Stimulated activated CD8-positive, alpha-beta memory T cell treated with anti-CD3 and anti-CD28 coated beads, Interleukin-7, amount 100 ng/mL, for 48 hours (primary cell): ENCODE data around the gene ZNF714.
"Not testable (repeated sequence)": the region's sequence is repeated elsewhere in the genome, so short reads cannot be mapped to it uniquely, and the experiment has no call there.

Experiments used
- DNase-seq, 2 donors: peaks; one replicate each; pipeline ENCODE4 v3.0.0-alpha.2; 2020; ENCODE audit warnings: low read depth in 1 of 2; ENCODE audit errors: extremely low read depth in 1 of 2

ZNF714 gene

DNA sequence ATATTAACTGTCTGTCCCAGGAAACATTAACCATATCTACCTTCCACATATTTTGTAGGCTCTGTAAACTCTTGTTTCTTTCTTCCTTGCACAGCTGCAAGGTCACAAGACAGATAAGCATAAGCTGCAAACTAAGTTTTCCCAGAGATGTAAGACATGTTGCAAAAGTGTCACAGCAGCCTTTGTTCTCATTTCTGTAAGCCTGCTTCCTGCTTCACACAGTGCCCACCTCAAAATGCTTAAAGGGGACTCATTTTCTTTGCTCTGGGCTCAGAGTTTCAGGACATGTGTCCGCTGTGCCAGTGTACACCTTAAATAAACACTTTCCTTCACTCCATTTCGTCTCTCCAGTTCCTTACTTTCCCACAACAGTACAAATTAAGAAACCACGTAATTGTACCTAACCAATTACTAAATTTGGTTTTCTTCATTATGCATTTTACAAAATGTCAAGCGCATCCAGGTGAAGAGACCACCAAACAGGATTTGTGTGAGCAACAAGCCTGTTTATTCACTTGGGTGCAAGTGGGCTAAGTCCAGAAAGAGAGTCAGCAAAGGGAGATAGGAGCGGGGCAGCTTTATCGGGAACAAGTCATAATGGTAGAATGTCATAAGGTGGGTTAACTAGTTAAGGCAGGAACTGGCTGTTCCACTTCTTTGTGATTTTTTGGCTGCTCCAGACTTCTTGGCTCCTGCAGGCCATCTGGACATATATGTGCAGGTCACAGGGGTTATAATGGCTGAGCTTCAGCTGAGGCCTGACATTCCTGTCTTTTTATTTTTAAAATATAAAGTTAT lies 47.1 kb downstream of the ZNF714 start:
- DNase-seq: no peak

DNA sequence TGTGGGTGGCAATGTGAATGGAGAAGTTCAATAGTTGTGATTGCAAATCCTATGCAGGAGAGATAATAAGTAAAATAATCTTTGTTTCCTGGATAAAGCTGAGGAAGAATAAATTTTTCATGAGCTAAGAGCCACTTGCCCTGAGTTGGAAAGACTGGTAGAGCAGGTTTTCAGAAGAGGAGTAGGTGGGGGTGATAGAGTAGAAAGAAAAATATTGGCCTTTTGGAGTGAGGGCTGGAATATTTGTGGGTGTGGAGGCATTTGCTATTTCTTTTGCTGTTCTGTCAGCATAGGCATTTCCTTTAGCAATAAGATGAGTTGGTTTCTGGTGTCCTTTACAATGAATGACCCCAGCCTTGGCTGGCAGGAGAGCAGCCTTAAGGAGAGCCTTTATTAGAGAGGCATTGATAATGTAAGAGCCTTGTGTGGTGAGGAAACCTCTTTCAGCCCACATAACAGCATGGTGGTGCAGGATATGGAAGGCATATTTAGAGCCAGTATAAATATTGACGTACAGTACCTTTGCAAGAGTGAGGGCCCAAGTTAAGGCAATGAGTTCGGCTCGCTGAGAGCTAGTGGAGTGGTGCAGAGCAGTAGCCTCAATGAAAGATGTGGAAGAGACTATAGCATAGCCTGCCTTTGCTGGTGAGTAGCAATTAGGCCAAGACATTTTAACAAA lies 48.2 kb downstream of the ZNF714 start:
- DNase-seq: no peak

DNA sequence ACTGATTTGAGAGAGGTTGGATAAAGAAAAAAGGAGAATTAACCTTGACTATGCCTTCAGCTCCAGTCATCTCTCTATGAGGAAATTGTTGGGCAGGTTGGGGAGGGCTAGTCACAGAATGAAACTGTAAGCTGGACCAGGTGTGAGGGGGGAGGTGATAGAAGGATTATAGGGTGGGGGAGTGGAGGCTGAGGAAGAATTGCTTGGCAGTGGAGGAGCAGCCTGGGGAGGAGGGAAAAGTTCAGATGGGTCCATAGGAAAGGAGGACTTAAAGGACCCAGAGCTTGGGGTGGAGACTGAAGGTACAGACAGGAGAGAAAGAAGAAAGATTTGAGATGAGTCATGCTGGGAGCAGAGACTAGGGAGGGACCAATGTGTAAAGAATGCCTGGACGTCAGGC lies 51.6 kb downstream of the ZNF714 start:
- no peak for DNase-seq

DNA sequence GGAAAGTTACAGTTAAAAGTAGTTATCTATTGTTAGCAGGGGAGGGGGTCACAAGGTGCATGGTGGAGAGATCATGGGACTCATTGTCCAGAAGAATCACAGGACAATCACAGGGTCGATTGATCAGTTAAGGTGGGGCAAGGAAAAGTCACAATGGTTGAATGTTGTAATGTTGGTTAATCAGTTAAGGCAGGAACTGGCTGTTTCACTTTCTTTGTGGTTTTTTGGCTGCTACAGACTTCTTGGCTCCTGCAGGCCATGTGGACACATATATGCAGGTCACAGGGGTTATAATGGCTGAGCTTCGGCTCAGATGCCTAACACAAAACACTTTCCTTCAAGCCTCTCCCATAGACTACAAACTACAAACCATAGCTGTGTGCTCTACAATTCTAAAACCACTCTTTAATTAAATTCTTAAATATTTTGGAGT lies 52.9 kb downstream of the ZNF714 start:
- DNase-seq: no peak

DNA sequence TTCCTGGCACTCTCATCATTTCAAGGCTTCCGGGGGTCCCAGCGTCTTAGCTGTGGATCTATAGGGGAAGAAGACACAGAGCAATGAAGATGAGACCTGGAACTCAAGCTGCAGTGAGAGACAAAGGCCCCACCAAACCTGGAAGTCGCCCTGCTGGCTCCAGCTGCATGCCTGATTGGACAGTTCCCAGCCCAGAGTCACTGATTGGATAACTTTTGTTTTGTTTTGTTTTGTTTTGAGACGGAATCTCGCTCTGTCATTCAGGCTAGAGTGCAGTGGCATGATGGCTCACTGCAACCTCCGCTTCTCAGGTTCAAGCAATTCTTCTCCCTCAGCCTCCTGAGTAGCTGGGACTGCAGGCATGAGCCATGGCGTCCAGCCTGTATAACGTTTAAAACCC lies 53.4 kb downstream of the ZNF714 start:
- DNase-seq: no peak

DNA sequence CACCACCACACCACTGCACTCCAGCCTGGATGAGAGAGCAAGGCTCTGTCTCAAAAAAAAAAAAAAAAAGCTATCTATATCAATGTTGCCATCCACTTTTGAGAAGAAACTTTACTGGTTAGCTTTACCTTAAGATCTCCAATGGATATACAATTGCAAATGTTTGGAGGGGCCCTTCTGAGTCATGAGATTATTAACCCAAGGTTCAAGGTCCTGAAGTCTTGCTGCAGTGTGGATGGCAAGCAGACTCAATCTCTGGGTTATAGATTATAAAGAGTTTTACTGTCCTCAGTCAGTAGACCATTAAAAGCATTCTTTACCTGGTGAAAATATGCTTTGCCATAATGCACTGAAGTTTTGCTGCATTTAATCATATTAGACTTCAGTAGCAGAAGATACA lies 56.1 kb downstream of the ZNF714 start:
- DNase-seq: no peak

DNA sequence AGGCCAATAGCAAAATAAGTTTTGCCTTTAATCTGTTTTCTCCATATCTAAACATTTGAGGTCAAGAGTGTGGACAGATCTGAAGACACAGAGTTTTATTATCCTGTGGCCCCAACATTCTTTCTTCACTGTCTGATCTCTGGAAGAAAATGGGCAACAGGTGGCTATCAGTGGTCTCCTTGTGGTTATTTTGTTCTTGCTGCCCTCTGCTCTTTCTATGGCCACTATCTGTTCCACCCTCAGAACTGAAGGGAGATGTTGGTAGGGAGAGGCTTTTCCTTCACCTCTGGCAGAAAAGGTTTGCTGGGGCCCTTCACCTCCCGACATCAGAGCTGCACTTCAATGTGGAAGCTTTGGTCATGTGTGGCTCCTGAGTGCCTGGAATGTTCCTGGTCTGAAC lies 59.0 kb downstream of the ZNF714 start:
- not testable (repeated sequence) for DNase-seq

DNA sequence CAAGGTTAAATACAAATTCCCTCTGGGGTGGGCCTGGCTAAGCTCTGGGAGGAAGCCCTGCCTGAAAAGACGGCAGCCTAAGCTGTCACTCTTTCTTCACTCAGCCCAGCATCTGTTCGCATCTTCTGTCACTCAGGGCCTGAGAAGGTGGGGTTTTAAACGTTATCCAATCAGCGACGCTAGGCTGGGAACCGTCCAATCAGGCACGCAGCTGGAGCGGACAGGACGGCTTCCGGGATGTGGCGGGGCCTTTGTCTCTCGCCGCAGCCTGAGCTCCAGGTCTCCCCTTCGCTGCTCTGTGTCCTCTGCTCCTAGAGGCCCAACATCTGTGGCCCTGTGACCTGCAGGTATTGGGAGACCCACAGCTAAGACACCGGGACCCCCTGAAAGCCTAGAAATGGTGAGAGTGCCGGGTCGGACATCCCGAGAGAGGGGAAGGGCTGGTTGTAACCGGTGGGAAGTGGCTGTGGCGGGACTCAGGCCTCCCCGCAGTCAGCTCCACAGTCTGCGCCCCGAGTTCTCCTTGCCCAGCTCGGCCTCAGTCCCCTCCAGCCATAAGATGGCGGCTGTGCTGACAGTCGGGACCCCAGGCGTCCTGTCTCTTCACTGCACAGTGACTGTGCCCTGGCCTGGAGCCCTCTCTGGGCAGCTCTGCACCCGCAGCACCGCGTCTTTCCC lies 59.9 kb downstream of the ZNF714 start, which contains the start of gene ZNF431:
Gene ZNF431 (plus strand): TSS at position 254 of the 678 bp plus-strand sequence. CDS start 144 bp downstream, at position 398.
- DNase-seq: peak; percentile 70 to 86

DNA sequence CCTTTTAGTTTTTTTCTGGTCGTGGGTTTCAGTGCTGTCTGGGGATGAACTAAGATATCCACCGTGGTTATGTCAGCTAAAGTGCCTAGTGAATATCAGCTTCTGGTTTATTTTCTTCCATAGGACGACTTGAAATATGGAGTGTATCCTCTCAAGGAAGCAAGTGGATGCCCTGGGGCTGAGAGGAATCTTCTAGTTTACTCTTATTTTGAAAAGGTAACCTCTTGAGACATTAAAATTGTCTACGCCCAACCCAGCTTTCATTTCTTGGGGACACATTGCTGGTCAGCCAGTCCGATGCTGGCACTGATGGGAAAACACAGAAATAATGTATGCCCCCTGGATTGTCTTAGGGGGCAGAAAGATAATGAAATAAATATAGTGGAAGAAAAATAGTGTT lies 61.4 kb downstream of the ZNF714 start:
- no peak for DNase-seq

DNA sequence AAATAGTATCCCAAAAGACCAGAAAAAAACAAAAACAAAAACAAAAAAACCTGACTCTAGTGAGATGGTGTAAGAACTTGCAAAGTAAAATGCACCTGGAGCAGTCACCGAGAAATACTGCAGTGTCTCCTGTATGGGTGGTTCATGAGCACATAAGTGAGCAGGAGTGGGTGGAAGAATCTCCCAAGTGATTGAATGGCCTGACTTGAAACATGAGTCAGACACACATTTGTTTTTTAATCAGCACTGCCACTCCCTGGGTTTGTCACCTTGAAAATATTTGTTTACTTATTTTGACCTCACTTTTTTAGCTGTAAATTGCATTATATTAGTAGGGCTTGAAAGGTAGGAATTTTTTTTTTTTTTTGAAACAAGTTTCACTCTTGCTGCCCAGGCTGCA lies 61.9 kb downstream of the ZNF714 start:
- DNase-seq: no peak

DNA sequence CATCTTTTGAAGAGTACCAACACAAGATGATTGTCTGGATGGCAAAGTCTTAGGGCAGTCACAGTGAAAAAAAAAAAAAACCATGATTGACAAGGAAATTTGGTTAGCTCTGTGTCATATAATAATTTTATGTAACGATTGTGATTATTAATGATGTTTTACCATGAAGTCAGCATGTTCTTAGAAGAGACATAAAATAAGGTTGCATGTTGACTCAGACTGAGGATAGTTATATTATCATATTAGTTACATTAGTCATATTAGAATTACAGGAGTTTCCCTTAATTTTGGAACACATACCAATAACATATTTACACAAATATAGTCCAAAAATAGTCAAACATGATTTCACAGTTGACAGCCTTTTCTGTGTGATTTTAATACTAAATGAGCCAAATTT lies 65.5 kb downstream of the ZNF714 start:
- no peak for DNase-seq

DNA sequence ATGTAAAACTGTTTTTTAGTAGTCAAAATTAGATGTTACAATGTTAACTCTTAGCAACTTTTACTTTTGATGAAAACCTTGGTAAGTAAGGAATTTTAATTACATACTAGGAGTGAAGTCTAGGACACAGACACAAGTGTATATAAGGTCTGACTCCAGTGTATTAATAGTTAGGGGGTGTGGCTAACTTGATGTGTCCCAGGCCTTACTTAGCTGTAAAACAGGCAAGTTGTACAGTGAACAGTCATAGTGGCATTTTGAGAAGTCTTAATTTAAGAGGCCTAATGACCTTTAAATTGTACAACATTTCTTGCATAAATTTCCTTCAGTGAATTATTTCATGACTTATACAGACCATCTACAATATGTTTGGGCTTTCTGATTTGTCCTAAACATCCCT lies 66.7 kb downstream of the ZNF714 start:
- no peak for DNase-seq

DNA sequence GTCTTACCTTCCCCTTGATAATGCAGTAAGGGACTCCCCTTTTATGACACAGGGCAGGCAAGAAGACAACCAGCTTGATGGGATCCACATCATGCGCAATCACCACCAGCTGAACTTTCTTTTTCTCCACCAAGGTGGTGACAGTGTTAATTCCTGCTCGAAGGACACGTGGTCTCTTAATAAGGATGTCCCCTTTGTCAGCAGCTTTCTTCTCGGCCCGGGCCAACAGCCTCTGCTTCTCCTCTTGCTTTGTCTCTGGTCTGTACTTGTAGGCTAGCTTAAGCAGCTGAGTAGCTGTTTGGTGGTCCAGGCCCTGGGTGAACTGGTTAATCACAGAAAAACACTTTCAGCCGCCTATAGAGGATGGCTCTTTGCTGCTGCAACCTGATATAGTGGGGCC lies 67.9 kb downstream of the ZNF714 start:
- DNase-seq: no peak

DNA sequence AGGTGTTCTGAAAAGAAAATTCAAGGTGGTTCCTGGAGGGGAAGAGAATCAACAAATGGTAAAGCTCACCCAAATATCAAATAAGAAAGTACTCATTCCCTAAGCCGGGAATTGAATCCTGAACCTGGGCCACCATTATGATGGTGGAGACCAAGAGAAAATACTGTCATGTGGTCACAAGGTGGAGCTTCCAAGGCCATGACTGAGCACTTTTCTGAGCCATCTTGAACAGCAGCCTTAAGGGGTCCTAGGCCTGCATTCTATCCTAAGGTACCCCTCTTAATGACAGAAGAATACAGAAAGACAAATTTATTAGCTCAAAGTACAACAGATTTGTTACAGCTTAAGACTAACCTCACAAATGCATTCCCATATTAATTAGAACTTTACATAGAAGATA lies 69.5 kb downstream of the ZNF714 start:
- DNase-seq: no peak

DNA sequence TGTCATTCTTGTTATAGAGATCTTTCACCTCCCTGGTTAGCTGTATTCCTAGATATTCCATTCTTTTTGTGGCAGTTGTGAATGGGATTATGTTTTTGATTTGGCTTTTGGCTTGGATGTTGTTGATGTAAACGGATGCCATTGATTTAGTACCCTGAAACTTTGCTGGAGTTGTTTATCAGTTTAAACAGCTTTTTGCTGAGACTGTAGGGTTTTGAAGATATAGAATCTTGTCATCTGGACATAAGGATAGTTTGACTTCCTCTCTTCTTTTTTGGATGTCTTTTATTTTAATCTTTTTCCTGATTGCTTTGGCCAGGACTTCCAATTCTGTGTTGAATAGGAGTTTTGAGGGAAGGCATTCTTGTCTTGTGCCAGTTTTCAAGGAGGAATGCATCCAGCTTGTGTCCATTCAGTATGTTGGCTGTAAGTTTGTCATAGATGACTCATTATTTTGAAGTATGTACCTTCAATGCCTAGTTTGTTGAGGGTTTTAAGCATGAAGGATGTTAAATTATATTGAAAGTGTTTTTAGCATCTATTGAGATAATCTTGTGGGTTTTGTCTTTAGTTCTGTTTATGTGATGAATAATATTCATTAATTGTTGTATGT lies 76.6 kb downstream of the ZNF714 start:
- no peak for DNase-seq

DNA sequence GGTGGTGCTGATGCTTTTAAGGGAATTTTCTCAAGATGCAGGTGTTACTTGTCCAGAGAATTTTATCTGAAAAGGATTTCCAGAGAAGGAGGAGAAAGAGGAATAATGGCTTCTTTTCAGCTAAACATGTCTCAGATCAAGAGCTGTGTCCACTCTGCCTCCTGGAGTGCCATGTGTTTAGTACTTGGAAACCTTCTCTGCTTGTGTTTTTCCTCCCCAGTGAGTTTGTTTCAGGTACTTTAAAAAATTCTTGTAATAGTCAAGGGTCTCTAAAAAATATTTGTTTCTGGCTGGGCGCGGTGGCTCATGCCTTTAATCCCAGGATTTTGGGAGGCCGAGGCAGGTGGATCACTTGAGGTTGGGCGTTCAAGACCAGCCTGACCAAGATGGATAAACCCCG lies 82.5 kb downstream of the ZNF714 start:
- no peak for DNase-seq

DNA sequence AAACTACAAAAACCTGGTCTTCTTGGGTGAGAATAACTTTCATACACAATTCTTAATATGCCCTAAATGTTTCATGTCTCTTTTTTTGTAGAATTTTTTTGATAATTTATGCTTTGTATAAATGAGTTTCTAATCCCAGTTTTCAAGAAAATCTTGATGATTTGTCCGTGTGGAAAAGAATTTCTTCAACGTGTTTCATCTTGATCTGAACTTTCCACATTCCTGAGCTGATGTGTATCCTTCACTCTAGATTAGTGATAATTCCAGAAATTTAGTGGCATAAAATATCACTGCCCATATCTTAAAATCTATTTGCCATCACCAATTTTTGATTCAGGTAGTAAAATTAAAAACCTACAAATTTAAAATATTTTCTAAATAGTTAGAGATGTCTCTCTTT lies 84.4 kb downstream of the ZNF714 start:
- DNase-seq: no peak
